Measurements from ENCODE around the gene VAV2. TPM values are rescaled to one million over a fixed set of nuclear protein-coding genes. Genes with fewer than 3 reads are reported as not detected.

VAV2 gene
- total RNA-seq, 1 donor from 2014 or later: 18.7 TPM

DNA sequence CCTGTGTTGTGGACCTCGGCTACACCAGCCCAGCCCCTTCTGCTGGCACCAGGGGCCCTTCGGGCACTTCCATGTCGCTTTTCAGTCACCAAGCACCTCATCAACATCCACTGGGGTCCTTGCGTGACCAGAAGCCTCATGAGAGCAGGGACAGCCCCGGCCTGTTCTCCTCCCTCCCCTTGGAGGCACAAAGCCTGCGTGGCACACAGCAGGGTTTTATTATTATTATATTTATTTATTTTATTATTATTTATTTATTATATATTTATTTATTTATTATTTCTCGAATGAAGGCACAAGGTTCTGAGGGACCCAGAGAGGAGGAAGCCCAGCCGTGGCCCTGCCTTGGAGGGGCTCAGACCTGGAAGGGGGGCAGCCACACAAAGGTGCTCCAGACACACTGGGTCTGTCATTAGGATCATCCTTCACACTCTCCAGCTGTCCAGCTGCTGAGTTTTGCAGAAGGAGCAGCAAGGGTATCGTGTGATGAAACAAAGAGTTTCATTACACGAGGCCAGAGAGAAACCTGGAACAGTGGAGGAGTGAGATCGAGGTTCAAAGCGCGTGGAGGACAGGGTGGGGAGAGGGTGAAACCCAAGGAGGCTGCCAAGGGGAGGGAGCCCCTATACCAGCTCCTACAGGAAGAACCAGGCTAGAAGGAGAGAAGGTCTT, 5.2 kb downstream of the VAV2 start:
- no peak for TF ChIP-seq CTCF (conservative IDR thresholded peaks at IDR 0.05; ENCODE audit: low read depth, low read length)
- H3K4me3 ChIP-seq (ENCODE audit: low read depth, low read length): no peak overlapping the region
- DNase-seq (ENCODE audit: low read depth): no peak

GRCh38 chr9:133986061-133986460, 6.1 kb downstream of the VAV2 start:
- no peak overlapping the region for H3K4me3 ChIP-seq (ENCODE audit: low read depth, low read length)
- no peak for DNase-seq (ENCODE audit: low read depth)
- TF ChIP-seq CTCF (conservative IDR thresholded peaks at IDR 0.05; ENCODE audit: low read depth, low read length): no peak

GRCh38 chr9:133982971-133983720, 9.0 kb downstream of the VAV2 start:
- no peak for TF ChIP-seq CTCF (conservative IDR thresholded peaks at IDR 0.05; ENCODE audit: low read depth, low read length)
- no peak for DNase-seq (ENCODE audit: low read depth)
- H3K4me3 ChIP-seq (ENCODE audit: low read depth, low read length): no peak overlapping the region

GRCh38 chr9:133981958-133982681, 10.0 kb downstream of the VAV2 start:
- TF ChIP-seq CTCF (conservative IDR thresholded peaks at IDR 0.05; ENCODE audit: low read depth, low read length): no peak
- DNase-seq (ENCODE audit: low read depth): no peak
- H3K4me3 ChIP-seq (ENCODE audit: low read depth, low read length): no peak overlapping the region

DNA sequence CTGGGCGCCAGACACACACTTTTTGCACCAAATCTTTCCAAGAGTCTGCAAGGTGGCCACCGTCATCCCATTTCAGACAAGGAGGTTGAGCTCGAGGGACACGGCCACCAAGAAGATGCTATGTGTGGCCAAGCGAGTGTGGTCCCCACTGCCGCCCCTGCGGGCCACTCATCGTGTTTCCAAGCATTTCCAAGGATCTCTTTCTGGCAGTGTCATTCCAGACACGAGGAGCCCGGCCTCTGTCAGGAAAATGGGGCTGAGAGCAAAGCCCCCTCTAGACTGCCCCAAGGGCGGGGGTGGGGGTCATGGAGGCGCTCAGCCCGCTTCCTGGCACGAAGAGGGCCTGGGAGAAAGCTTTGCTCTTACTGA, 10.6 kb downstream of the VAV2 start:
- H3K4me3 ChIP-seq (ENCODE audit: low read depth, low read length): no peak overlapping the region
- no peak for DNase-seq (ENCODE audit: low read depth)
- TF ChIP-seq CTCF (conservative IDR thresholded peaks at IDR 0.05; ENCODE audit: low read depth, low read length): no peak

GRCh38 chr9:133980864-133981588, 11.1 kb downstream of the VAV2 start:
- H3K4me3 ChIP-seq (ENCODE audit: low read depth, low read length): no peak overlapping the region
- no peak for TF ChIP-seq CTCF (conservative IDR thresholded peaks at IDR 0.05; ENCODE audit: low read depth, low read length)
- no peak for DNase-seq (ENCODE audit: low read depth)

All from epithelial cell of proximal tubule (primary cell).